GM12801 (cell line): ENCODE data around the gene DNAI1.

Experiments used
- TF ChIP-seq, protein P1 (sequence below): IDR thresholded peaks from one replicate; pipeline ENCODE4 v1.5.1; 2011; ENCODE audit warnings: control low read depth; ENCODE audit not compliant: insufficient read length; ENCODE audit errors: extremely low read depth

DNAI1 gene

DNA sequence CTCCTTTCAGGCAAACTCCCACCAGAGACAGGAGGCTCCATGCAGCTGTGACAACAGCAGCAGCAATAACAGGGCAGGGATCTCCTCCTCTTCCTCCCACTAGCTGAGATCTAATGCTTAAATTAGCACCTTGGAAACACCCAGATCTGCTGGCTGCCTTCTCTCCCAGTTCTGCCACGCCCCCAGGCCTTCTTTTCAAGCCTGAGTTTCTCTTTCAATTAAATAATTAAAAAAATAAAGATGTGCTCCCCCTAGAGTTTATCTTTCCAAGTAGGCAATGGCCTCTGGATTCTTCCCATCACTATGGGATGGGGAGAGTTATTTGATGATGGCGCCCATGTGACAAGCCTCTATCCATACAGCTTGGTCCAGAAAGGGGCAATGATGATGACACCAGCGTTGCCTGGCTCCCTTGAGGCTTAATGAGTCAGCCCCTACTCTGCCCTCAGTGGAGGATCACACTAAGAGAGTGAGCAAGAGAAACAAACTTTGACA is 4.0 kb upstream of the DNAI1 start:
- TF ChIP-seq, protein P1, sequence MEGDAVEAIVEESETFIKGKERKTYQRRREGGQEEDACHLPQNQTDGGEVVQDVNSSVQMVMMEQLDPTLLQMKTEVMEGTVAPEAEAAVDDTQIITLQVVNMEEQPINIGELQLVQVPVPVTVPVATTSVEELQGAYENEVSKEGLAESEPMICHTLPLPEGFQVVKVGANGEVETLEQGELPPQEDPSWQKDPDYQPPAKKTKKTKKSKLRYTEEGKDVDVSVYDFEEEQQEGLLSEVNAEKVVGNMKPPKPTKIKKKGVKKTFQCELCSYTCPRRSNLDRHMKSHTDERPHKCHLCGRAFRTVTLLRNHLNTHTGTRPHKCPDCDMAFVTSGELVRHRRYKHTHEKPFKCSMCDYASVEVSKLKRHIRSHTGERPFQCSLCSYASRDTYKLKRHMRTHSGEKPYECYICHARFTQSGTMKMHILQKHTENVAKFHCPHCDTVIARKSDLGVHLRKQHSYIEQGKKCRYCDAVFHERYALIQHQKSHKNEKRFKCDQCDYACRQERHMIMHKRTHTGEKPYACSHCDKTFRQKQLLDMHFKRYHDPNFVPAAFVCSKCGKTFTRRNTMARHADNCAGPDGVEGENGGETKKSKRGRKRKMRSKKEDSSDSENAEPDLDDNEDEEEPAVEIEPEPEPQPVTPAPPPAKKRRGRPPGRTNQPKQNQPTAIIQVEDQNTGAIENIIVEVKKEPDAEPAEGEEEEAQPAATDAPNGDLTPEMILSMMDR: no peak

DNA sequence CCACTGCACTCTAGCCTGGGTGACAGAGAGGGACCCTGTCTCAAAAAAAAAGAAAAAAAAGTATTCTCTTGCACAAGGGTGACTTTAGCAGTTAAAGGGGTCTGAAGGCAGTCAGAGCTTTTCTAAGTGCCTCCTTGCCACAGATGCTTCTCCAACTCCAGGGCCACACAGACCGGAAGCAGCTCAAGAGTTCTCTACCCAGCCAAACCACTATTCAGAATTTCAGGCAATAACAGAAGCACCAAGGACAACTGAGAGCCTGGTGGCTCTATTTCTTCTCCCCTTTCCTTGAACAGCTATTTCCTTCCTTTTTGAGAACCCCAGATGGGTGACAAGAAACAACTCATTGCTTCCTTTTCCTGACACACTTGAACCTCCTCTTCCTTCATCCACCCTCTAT is 2.5 kb upstream of the DNAI1 start:
- TF ChIP-seq, protein P1: no peak

DNA sequence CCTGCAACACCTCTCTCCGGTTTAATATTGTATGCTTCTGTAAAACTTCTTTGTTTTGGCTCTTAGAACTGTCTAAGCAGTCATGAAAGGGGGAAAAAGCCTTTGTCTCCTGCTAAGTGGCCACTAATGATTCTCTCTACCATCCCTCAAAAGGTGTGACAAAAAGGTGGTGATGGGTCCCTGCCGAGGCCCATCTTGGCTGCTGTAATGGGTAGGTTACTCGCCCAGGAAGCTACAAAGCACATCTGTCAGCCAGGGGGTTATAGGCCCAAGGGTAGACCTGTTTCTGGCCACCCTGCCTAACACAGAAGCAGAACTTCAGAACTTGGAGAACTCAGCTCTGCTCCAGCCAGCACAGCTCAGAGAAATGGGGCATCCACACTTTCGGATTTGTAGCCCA is 1.9 kb upstream of the DNAI1 start:
- TF ChIP-seq, protein P1: no peak

DNA sequence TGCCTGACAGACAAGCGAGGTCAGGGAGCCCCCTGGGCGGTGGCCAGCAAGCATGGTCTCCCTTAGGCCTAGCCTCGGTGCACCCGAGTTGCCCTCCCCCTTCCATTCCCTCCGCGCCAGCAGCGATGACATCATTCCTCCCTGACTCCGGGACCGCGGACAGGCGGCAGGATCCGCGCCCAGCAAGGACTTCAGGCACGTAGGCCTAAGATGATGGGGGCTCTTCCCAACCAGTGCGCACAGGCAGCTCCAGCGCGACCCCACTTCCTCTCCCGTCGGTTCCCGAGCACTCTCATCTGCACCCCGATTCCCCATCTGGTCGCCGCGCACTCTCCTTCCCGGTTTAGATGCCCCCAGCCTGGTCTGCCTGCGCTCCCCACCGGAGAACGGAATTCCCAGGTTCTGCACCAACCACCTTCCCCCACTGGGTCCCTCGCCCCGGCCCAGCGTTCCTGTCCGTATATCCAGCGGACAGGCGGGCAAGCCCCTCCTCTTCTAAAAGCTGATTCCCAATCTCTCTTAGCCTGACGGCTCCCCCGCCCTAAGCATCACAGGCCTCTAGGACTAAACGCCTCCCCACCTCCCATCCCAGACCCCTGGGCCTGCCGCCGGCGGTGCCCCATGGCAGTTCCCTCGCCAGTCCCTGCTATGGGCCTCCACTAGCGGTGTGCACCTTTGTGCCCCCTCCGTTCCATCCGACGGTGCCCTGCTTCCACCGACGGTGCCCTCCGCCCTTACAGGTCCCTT is 1.2 kb upstream of the DNAI1 start:
- TF ChIP-seq, protein P1: no peak

DNA sequence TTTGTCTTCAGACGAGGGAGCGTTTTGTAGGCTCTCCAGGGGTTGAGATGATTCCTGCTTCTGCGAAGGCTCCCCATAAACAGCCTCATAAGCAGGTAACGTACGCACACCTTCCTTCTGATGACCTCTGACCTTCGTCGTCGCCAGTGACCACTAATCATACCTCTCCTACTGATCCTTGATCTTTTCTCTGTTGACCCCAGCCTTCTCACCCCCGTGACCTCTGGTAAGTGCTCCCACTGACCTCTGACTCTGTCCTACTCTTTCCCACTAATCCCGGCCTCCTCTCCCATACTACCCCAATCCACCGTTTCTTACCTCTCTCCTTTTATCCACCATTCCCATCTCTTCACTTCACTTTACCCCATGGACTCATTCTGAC is 345 bp downstream of the DNAI1 start:
- TF ChIP-seq, protein P1: no peak

DNA sequence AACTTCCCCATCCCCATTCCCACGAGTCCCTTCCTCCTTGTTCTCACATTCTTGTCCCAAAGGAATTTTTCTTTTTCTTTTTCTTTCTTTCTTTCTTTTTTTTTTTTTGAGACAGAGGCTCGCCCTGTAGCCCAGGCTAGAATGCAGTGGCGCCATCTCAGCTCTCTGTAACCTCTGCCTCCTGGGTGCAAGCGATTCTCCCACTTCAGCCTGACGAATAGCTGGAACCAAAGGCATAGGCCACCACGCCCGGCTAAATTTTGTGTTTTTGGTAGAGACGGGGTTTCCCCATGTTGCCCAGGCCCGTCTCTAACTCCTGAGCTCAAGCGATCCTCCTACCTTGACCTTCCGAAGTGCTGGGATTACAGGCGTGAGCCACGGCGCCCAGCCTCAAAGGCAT is 751 bp downstream of the DNAI1 start:
- TF ChIP-seq, protein P1: no peak

DNA sequence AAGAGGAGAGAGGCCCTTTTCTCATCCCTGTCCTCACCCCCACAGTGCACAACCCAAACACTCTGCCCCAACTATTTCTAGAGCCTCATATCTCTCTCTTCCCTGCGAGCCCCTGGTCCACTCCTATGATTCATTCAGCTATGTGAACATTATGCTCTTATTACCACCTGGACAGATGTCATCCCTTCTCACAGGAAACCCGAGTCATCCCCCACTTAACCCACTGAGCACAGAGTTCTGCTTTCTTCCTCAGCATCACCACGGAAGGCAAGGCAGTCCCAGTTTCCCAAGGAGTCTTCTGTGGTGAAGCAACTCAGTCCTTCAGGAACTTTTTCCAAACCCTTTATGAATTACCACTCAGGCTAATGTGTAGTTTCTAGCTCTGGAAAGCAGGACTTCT is 1.3 kb downstream of the DNAI1 start:
- TF ChIP-seq, protein P1: no peak
